ENCODE measurements around the gene EHMT1.

Gene EHMT1

DNA sequence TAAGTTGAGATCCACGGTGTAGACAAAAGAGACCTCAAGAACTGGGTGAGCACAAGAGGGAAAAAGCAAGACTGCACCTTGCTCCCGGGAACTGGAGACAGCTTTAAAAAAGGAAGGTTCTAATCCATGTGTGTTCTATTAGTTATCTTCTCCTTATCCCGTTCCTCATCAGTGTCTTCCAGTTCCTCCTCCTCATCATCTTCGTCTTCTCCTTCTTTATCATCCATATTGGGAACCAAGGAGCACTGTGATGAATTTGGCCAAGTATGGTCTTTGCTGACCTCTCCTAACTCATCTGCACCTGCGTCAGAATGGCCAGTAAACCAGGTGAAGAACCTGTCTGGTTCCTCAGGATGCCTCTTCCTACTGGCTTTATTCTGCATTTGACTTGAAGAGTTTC, 22.1 kb downstream of the EHMT1 start:
- Histone ChIP-seq H2BK5ac (ENCODE audit: low read length) (no peak overlapping the region), H3K9ac (ENCODE audit: low read length) (no peak overlapping the region), H2BK120ac (ENCODE audit: low read depth, low read length) (no peak overlapping the region), H2BK15ac (replicated peaks; ENCODE audit: low read depth) (no peak overlapping the region), H3K27me3 (ENCODE audit: insufficient read depth, low read length, poor library complexity) (no peaks in the 10 kb centered on the region), H3K56ac (ENCODE audit: low read length) (no peak overlapping the region), H3K4me3 (ENCODE audit: low read length) (no peak overlapping the region), H3K18ac (ENCODE audit: low read length) (no peak overlapping the region), H2AK5ac (ENCODE audit: low read length) (no peak overlapping the region), H3K4ac (ENCODE audit: low read depth, low read length) (no peak overlapping the region), H3K27ac (ENCODE audit: low read depth, low read length) (no peak overlapping the region), H4K8ac (ENCODE audit: low read depth, low read length) (no peak overlapping the region), H3K23ac (ENCODE audit: low read length) (no peak overlapping the region), H3K79me2 (ENCODE audit: control insufficient read depth, insufficient read depth, low read length) (peaks cover 67% of the 10 kb centered on the region), H3K79me1 (ENCODE audit: low read length) (peaks cover 24% of the 10 kb centered on the region), H3K4me1 (ENCODE audit: control insufficient read depth, low read depth, low read length) (no peaks in the 10 kb centered on the region), H3K4me2 (ENCODE audit: low read length) (no peak overlapping the region), H4K5ac (ENCODE audit: low read length) (no peak overlapping the region), H3K36me3 (ENCODE audit: control insufficient read depth, insufficient read depth, low read length) (no peaks in the 10 kb centered on the region)
- no CpG with 5 or more reads among the region's 5 CpGs for WGBS (ENCODE audit: extremely low coverage, insufficient coverage, low lambda C conversion rate)
- no peak for DNase-seq

DNA sequence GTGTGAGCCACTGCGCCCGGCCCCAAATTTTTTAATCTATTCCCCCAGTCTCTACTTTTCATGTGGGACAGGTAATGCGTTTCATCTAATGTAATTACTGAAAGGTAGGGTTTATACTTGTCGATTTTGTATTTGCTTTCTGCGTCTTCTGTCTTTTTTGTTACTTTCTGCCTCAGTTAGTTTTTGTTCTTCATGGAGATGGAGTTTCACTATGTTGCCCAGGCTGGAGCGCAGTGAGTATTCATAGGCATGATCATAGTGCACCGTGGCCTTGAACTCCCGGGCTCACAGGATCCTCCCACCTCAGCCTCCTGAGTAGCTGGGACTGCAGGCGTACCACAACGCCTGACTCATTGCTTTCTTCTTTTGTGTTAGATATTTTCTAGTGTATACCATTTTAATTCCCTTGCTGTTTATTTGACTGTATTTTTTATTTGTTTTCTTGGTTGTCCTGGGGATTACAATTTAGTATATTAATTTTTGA, 23.4 kb downstream of the EHMT1 start:
- no CpG with 5 or more reads among the region's 10 CpGs for WGBS (ENCODE audit: extremely low coverage, insufficient coverage, low lambda C conversion rate)
- Histone ChIP-seq H3K36me3 (ENCODE audit: control insufficient read depth, insufficient read depth, low read length) (no peaks in the 10 kb centered on the region), H3K79me2 (ENCODE audit: control insufficient read depth, insufficient read depth, low read length) (peaks cover 74% of the 10 kb centered on the region), H3K27ac (ENCODE audit: low read depth, low read length) (no peak overlapping the region), H3K4ac (ENCODE audit: low read depth, low read length) (no peak overlapping the region), H2BK15ac (replicated peaks; ENCODE audit: low read depth) (no peak overlapping the region), H3K18ac (ENCODE audit: low read length) (no peak overlapping the region), H3K79me1 (ENCODE audit: low read length) (peaks cover 27% of the 10 kb centered on the region), H2BK5ac (ENCODE audit: low read length) (no peak overlapping the region), H3K4me3 (ENCODE audit: low read length) (no peak overlapping the region), H3K27me3 (ENCODE audit: insufficient read depth, low read length, poor library complexity) (no peaks in the 10 kb centered on the region), H2BK120ac (ENCODE audit: low read depth, low read length) (no peak overlapping the region), H3K4me2 (ENCODE audit: low read length) (no peak overlapping the region), H3K56ac (ENCODE audit: low read length) (no peak overlapping the region), H2AK5ac (ENCODE audit: low read length) (no peak overlapping the region), H3K4me1 (ENCODE audit: control insufficient read depth, low read depth, low read length) (no peaks in the 10 kb centered on the region), H3K9ac (ENCODE audit: low read length) (no peak overlapping the region), H3K23ac (ENCODE audit: low read length) (no peak overlapping the region), H4K5ac (ENCODE audit: low read length) (no peak overlapping the region), H4K8ac (ENCODE audit: low read depth, low read length) (no peak overlapping the region)
- DNase-seq, result no peak

- Histone ChIP-seq H3K79me1 (ENCODE audit: low read length) (peaks cover 26% of the 10 kb centered on the region), H3K27ac (ENCODE audit: low read depth, low read length) (no peak overlapping the region), H3K56ac (ENCODE audit: low read length) (no peak overlapping the region), H2BK5ac (ENCODE audit: low read length) (no peak overlapping the region), H3K4me2 (ENCODE audit: low read length) (no peak overlapping the region), H3K18ac (ENCODE audit: low read length) (no peak overlapping the region), H4K5ac (ENCODE audit: low read length) (no peak overlapping the region), H3K36me3 (ENCODE audit: control insufficient read depth, insufficient read depth, low read length) (no peaks in the 10 kb centered on the region), H3K79me2 (ENCODE audit: control insufficient read depth, insufficient read depth, low read length) (peaks cover 72% of the 10 kb centered on the region), H4K8ac (ENCODE audit: low read depth, low read length) (no peak overlapping the region), H3K23ac (ENCODE audit: low read length) (no peak overlapping the region), H3K4ac (ENCODE audit: low read depth, low read length) (no peak overlapping the region), H3K9ac (ENCODE audit: low read length) (no peak overlapping the region), H2BK15ac (replicated peaks; ENCODE audit: low read depth) (no peak overlapping the region), H2AK5ac (ENCODE audit: low read length) (no peak overlapping the region), H3K4me1 (ENCODE audit: control insufficient read depth, low read depth, low read length) (no peaks in the 10 kb centered on the region), H3K27me3 (ENCODE audit: insufficient read depth, low read length, poor library complexity) (no peaks in the 10 kb centered on the region), H2BK120ac (ENCODE audit: low read depth, low read length) (no peak overlapping the region), H3K4me3 (ENCODE audit: low read length) (no peak overlapping the region)
- DNase-seq, result no peak
- WGBS (ENCODE audit: extremely low coverage, insufficient coverage, low lambda C conversion rate), result no CpG with 5 or more reads among the region's 5 CpGs
Measured at GRCh38 chr9:137642892-137643291, 24.1 kb downstream of the EHMT1 start.

- WGBS (ENCODE audit: extremely low coverage, insufficient coverage, low lambda C conversion rate), result no CpG with 5 or more reads among the region's 14 CpGs
- no peak overlapping the region for H3K9ac ChIP-seq (ENCODE audit: low read length)
- no peak overlapping the region for H4K5ac ChIP-seq (ENCODE audit: low read length)
- no peak overlapping the region for H3K4ac ChIP-seq (ENCODE audit: low read depth, low read length)
- peaks cover 27% of the 10 kb centered on the region for H3K79me1 ChIP-seq (ENCODE audit: low read length)
- no peak overlapping the region for H3K27ac ChIP-seq (ENCODE audit: low read depth, low read length)
- no peak overlapping the region for H2BK15ac ChIP-seq (replicated peaks; ENCODE audit: low read depth)
- H3K4me1 ChIP-seq (ENCODE audit: control insufficient read depth, low read depth, low read length), result no peaks in the 10 kb centered on the region
- no peak overlapping the region for H4K8ac ChIP-seq (ENCODE audit: low read depth, low read length)
- no peak overlapping the region for H3K4me3 ChIP-seq (ENCODE audit: low read length)
- H3K36me3 ChIP-seq (ENCODE audit: control insufficient read depth, insufficient read depth, low read length), result no peaks in the 10 kb centered on the region
- H3K56ac ChIP-seq (ENCODE audit: low read length), result no peak overlapping the region
- H3K4me2 ChIP-seq (ENCODE audit: low read length), result no peak overlapping the region
- H2BK5ac ChIP-seq (ENCODE audit: low read length), result no peak overlapping the region
- H2BK120ac ChIP-seq (ENCODE audit: low read depth, low read length), result no peak overlapping the region
- no peak overlapping the region for H3K18ac ChIP-seq (ENCODE audit: low read length)
- no peak overlapping the region for H2AK5ac ChIP-seq (ENCODE audit: low read length)
- no peaks in the 10 kb centered on the region for H3K27me3 ChIP-seq (ENCODE audit: insufficient read depth, low read length, poor library complexity)
- DNase-seq, result no peak
- H3K23ac ChIP-seq (ENCODE audit: low read length), result no peak overlapping the region
- H3K79me2 ChIP-seq (ENCODE audit: control insufficient read depth, insufficient read depth, low read length), result peaks cover 68% of the 10 kb centered on the region
Measured at GRCh38 chr9:137643921-137644320, 25.1 kb downstream of the EHMT1 start.

DNA sequence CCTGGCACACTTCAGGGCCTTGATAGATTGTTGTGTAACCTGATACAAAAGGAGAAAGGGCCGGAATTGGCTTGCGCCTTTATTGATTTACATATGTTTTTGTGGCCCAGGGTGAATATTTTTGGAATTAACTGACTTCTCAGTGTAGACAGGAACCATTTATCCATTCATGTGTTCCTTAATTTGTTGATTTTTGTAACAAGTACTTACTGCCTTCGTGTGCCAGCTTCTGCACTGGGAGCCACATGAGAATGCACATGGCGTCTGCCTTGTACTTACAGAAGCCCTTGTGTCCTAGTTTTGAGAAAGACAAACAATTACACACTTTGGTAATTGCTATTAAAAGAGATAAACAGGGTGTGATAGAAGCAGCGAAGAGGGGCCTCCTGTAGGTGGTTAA, 26.4 kb downstream of the EHMT1 start:
- no peak overlapping the region for H3K9ac ChIP-seq (ENCODE audit: low read length)
- no peak overlapping the region for H3K27ac ChIP-seq (ENCODE audit: low read depth, low read length)
- no CpG with 5 or more reads among the region's 5 CpGs for WGBS (ENCODE audit: extremely low coverage, insufficient coverage, low lambda C conversion rate)
- H2BK15ac ChIP-seq (replicated peaks; ENCODE audit: low read depth), result no peak overlapping the region
- H3K23ac ChIP-seq (ENCODE audit: low read length), result no peak overlapping the region
- no peak overlapping the region for H3K4me3 ChIP-seq (ENCODE audit: low read length)
- peaks cover 31% of the 10 kb centered on the region for H3K79me1 ChIP-seq (ENCODE audit: low read length)
- H2BK120ac ChIP-seq (ENCODE audit: low read depth, low read length), result no peak overlapping the region
- no peaks in the 10 kb centered on the region for H3K27me3 ChIP-seq (ENCODE audit: insufficient read depth, low read length, poor library complexity)
- H3K18ac ChIP-seq (ENCODE audit: low read length), result no peak overlapping the region
- H3K79me2 ChIP-seq (ENCODE audit: control insufficient read depth, insufficient read depth, low read length), result peaks cover 69% of the 10 kb centered on the region
- no peak overlapping the region for H4K5ac ChIP-seq (ENCODE audit: low read length)
- no peak overlapping the region for H4K8ac ChIP-seq (ENCODE audit: low read depth, low read length)
- H2AK5ac ChIP-seq (ENCODE audit: low read length), result no peak overlapping the region
- no peak overlapping the region for H3K4me2 ChIP-seq (ENCODE audit: low read length)
- no peaks in the 10 kb centered on the region for H3K4me1 ChIP-seq (ENCODE audit: control insufficient read depth, low read depth, low read length)
- H3K36me3 ChIP-seq (ENCODE audit: control insufficient read depth, insufficient read depth, low read length), result no peaks in the 10 kb centered on the region
- H3K4ac ChIP-seq (ENCODE audit: low read depth, low read length), result no peak overlapping the region
- H3K56ac ChIP-seq (ENCODE audit: low read length), result no peak overlapping the region
- DNase-seq, result no peak
- H2BK5ac ChIP-seq (ENCODE audit: low read length), result no peak overlapping the region

DNA sequence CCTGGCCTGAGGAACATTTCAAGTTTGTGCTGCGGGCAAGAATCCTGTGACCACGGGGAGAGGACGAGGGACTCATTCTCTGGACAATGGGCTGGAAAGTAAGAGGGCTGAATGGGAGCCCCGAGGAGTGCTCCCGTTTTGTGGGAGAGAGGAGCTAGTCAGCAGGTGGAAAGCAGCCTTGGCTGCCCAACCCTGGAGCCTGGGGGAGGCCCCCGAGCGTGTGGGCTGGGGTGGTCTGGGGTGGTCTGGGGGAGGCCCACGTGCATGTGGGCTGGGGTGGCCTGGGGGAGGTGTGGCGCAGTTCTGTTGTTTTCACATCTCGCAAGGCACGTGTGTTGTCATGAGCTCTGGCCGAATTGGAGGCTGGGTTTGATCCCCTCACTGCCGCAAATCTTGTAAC, 27.5 kb downstream of the EHMT1 start:
- no peak overlapping the region for H3K27ac ChIP-seq (ENCODE audit: low read depth, low read length)
- peaks cover 65% of the 10 kb centered on the region for H3K79me2 ChIP-seq (ENCODE audit: control insufficient read depth, insufficient read depth, low read length)
- H4K5ac ChIP-seq (ENCODE audit: low read length), result no peak overlapping the region
- H3K27me3 ChIP-seq (ENCODE audit: insufficient read depth, low read length, poor library complexity), result no peaks in the 10 kb centered on the region
- no peak overlapping the region for H3K18ac ChIP-seq (ENCODE audit: low read length)
- no peak overlapping the region for H4K8ac ChIP-seq (ENCODE audit: low read depth, low read length)
- peaks cover 28% of the 10 kb centered on the region for H3K79me1 ChIP-seq (ENCODE audit: low read length)
- no peak overlapping the region for H3K4me3 ChIP-seq (ENCODE audit: low read length)
- DNase-seq, result no peak
- no peak overlapping the region for H3K23ac ChIP-seq (ENCODE audit: low read length)
- no CpG with 5 or more reads among the region's 13 CpGs for WGBS (ENCODE audit: extremely low coverage, insufficient coverage, low lambda C conversion rate)
- H3K4ac ChIP-seq (ENCODE audit: low read depth, low read length), result no peak overlapping the region
- no peaks in the 10 kb centered on the region for H3K36me3 ChIP-seq (ENCODE audit: control insufficient read depth, insufficient read depth, low read length)
- no peaks in the 10 kb centered on the region for H3K4me1 ChIP-seq (ENCODE audit: control insufficient read depth, low read depth, low read length)
- no peak overlapping the region for H3K9ac ChIP-seq (ENCODE audit: low read length)
- no peak overlapping the region for H2BK120ac ChIP-seq (ENCODE audit: low read depth, low read length)
- no peak overlapping the region for H3K4me2 ChIP-seq (ENCODE audit: low read length)
- no peak overlapping the region for H2BK5ac ChIP-seq (ENCODE audit: low read length)
- no peak overlapping the region for H2BK15ac ChIP-seq (replicated peaks; ENCODE audit: low read depth)
- H3K56ac ChIP-seq (ENCODE audit: low read length), result no peak overlapping the region
- no peak overlapping the region for H2AK5ac ChIP-seq (ENCODE audit: low read length)

All from mesendoderm (in vitro differentiated cells).